Stimulated activated CD8-positive, alpha-beta memory T cell treated with anti-CD3 and anti-CD28 coated beads, Interleukin-4, amount 100 ng/mL, for 4 hours (primary cell): ENCODE measurements around the gene WDR26.
"Not testable (repeated sequence)": the region's sequence is repeated elsewhere in the genome, so short reads cannot be mapped to it uniquely, and the experiment has no call there.

Source experiments
- DNase-seq, 2 donors: peaks; one replicate each; pipeline ENCODE4 v3.0.0-alpha.2; 2020; ENCODE audit warnings: low read depth in 2 of 2, low spot score in 1 of 2

WDR26 gene

GRCh38 chr1:224352436-224353085 lies 82.0 kb downstream of the WDR26 start:
- not testable (repeated sequence) for DNase-seq

- not testable (repeated sequence) for DNase-seq
Observed at GRCh38 chr1:224349716-224350115, 84.9 kb downstream of the WDR26 start.

- no peak for DNase-seq
Observed at GRCh38 chr1:224348137-224348536, 86.5 kb downstream of the WDR26 start.

GRCh38 chr1:224343679-224344078 lies 90.9 kb downstream of the WDR26 start:
- no peak for DNase-seq

GRCh38 chr1:224340453-224341384 lies 93.9 kb downstream of the WDR26 start:
- not testable (repeated sequence) for DNase-seq

DNA sequence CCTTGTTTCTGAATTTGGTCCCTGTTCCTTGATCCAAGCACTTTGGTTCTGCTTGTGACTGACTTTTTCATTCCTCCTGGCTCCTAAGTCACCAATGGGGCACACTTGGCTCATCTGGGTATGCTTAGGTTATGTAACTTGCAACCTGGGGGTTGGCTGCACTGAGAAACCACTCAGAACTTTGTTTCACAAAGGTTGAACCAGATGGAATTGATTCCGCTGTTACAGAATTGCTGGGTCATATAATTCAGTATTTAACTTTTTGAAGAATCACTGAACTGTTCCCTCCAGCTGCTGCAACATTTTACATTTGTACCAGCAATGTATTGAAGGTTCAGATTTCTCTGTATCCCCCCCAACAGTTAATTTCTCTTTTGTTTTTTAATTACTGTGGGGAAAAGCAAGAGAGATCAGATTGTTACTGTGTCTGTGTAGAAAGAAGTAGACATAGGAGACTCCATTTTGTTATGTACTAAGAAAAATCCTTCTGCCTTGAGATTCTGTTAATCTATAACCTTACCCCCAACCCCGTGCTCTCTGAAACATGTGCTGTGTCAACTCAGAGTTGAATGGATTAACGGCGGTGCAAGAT lies 95.1 kb downstream of the WDR26 start:
- DNase-seq: no peak

DNA sequence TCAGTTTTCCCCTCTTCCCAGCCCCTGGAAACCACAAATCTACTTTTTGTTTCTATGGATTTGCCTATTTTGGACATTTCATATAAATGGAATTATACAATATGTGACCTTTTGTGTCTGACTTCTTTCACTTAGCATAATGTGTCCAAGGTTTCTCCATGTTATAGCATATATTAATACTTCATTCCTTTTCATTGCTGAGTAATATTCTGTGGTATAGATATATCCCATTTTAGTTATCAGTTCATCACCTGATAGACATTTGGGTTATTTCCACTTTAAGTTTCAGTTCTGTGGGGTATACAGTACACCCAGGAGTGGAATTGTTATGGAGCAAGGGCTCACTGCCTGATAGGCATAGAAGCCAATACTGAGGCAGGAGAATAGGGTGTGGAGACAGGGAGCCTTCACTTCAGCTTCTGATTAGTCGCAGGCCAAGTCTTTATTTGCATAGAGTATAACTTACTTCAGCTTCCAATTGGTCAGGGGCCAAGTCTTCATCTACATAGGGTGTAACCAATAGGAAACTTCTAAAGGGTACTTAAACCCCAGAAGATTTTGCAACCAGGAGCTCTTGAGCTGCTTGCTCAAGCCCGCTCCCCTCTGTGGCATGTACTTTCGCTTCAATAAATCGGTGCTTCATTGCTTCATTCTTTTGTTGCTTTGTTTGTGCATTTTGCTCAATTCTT lies 96.3 kb downstream of the WDR26 start:
- DNase-seq: no peak
